HUES64 (cell line): ENCODE results near the gene FZD4.

Source experiments
- H3K27ac ChIP-seq: 2 replicates; pipeline ENCODE4 v1.7.0; 2013; ENCODE audit warnings: low read depth, low read length, inconsistent platforms
- H3K27me3 ChIP-seq: 2 replicates; pipeline ENCODE4 v1.6.1; 2013; ENCODE audit warnings: mild to moderate bottlenecking, low read length; ENCODE audit not compliant: insufficient read depth
- H3K36me3 ChIP-seq: 2 replicates; pipeline ENCODE4 v1.6.1; 2013; ENCODE audit warnings: mild to moderate bottlenecking, low read length; ENCODE audit not compliant: insufficient read depth
- H3K4me1 ChIP-seq: 2 replicates; pipeline ENCODE4 v1.6.1; 2013; ENCODE audit warnings: mild to moderate bottlenecking, low read length, moderate library complexity; ENCODE audit not compliant: insufficient read depth
- H3K4me3 ChIP-seq: 2 replicates; pipeline ENCODE4 v1.5.1; 2013; ENCODE audit warnings: mild to moderate bottlenecking, low read length, moderate library complexity
- H3K9ac ChIP-seq: 2 replicates; pipeline ENCODE4 v1.6.1; 2013; ENCODE audit warnings: mild to moderate bottlenecking, low read depth, low read length
- H3K9me3 ChIP-seq: 2 replicates; pipeline ENCODE4 v1.6.1; 2013; ENCODE audit warnings: low read depth, low read length; ENCODE audit not compliant: insufficient read depth
- WGBS: fragments of 150-250, 120-280 bp; methylation state at CpG from one replicate; pipeline ENCODE4 v1.1.7; 2013; ENCODE audit warnings: missing lambda C conversion rate; 5-methylcytosine and 5-hydroxymethylcytosine counted together

FZD4 gene

GRCh38 chr11:86934926-86935579, 20.1 kb downstream of the FZD4 start:
- Histone ChIP-seq H3K27me3 (no peaks in the 10 kb centered on the region), H3K9me3 (no peaks in the 10 kb centered on the region), H3K4me3 (no peak overlapping the region), H3K4me1 (peaks cover 37% of the 10 kb centered on the region), H3K27ac (no peak overlapping the region), H3K36me3 (no peaks in the 10 kb centered on the region), H3K9ac (no peak overlapping the region)
- WGBS: 72% methylated on average over 1 of the region's 3 CpGs

DNA sequence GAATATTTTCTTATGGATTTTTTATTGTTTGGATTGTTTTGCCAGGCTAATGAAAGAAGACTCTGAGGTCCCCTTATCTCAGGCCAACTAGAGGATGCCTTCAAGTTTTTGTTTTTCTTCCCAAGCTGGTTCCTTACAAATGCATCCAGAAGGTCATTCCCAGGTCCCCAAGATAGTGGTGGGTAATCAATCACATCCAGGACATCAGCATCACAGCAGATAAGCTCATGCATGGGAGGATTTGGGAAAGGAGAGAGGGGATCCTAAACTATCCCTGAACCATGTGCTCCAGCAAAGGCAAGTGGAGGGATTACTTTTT, 20.7 kb downstream of the FZD4 start:
- Histone ChIP-seq H3K27me3 (no peaks in the 10 kb centered on the region), H3K36me3 (no peaks in the 10 kb centered on the region), H3K4me3 (no peak overlapping the region), H3K9me3 (no peaks in the 10 kb centered on the region), H3K4me1 (peaks cover 32% of the 10 kb centered on the region), H3K27ac (no peak overlapping the region), H3K9ac (no peak overlapping the region)

- H3K9me3 ChIP-seq: no peaks in the 10 kb centered on the region
- H3K36me3 ChIP-seq: no peaks in the 10 kb centered on the region
- no peak overlapping the region for H3K9ac ChIP-seq
- WGBS: 93% methylated on average over 3 of the region's 7 CpGs
- peaks cover 30% of the 10 kb centered on the region for H3K4me1 ChIP-seq
- no peaks in the 10 kb centered on the region for H3K27me3 ChIP-seq
- H3K4me3 ChIP-seq: no peak overlapping the region
- H3K27ac ChIP-seq: no peak overlapping the region
Measured at GRCh38 chr11:86933891-86934581, 21.2 kb downstream of the FZD4 start.

- H3K36me3 ChIP-seq: no peaks in the 10 kb centered on the region
- peaks cover 30% of the 10 kb centered on the region for H3K4me1 ChIP-seq
- H3K9me3 ChIP-seq: no peaks in the 10 kb centered on the region
- H3K27me3 ChIP-seq: no peaks in the 10 kb centered on the region
- no peak overlapping the region for H3K9ac ChIP-seq
- 76% methylated on average over 8 of the region's 11 CpGs for WGBS
- H3K27ac ChIP-seq: no peak overlapping the region
- no peak overlapping the region for H3K4me3 ChIP-seq
Measured at GRCh38 chr11:86932924-86933875, 22.0 kb downstream of the FZD4 start.

- Histone ChIP-seq H3K9ac (no peak overlapping the region), H3K4me1 (peaks cover 30% of the 10 kb centered on the region), H3K27ac (no peak overlapping the region), H3K4me3 (no peak overlapping the region), H3K36me3 (no peaks in the 10 kb centered on the region), H3K27me3 (no peaks in the 10 kb centered on the region), H3K9me3 (no peaks in the 10 kb centered on the region)
- WGBS: 81% methylated on average over 1 of the region's 1 CpG
Measured at GRCh38 chr11:86932259-86932585, 23.0 kb downstream of the FZD4 start.

- H3K9me3 ChIP-seq: no peaks in the 10 kb centered on the region
- no peak overlapping the region for H3K9ac ChIP-seq
- no peak overlapping the region for H3K27ac ChIP-seq
- H3K4me3 ChIP-seq: no peak overlapping the region
- H3K4me1 ChIP-seq: peaks cover 30% of the 10 kb centered on the region
- WGBS: 75% methylated on average over 8 of the region's 8 CpGs
- H3K36me3 ChIP-seq: no peaks in the 10 kb centered on the region
- no peaks in the 10 kb centered on the region for H3K27me3 ChIP-seq
Measured at GRCh38 chr11:86931548-86932258, 23.5 kb downstream of the FZD4 start.

GRCh38 chr11:86930957-86931547, 24.1 kb downstream of the FZD4 start:
- Histone ChIP-seq H3K36me3 (no peaks in the 10 kb centered on the region), H3K9ac (no peak overlapping the region), H3K27me3 (no peaks in the 10 kb centered on the region), H3K9me3 (no peaks in the 10 kb centered on the region), H3K27ac (no peak overlapping the region), H3K4me3 (no peak overlapping the region), H3K4me1 (peaks cover 30% of the 10 kb centered on the region)
- WGBS: 88% methylated on average over 1 of the region's 1 CpG

- Histone ChIP-seq H3K27ac (no peak overlapping the region), H3K27me3 (no peaks in the 10 kb centered on the region), H3K4me1 (peaks cover 28% of the 10 kb centered on the region), H3K36me3 (no peaks in the 10 kb centered on the region), H3K4me3 (no peak overlapping the region), H3K9ac (no peak overlapping the region), H3K9me3 (no peaks in the 10 kb centered on the region)
- 92% methylated on average over 3 of the region's 3 CpGs for WGBS
Measured at GRCh38 chr11:86926975-86927374, 28.2 kb downstream of the FZD4 start.

GRCh38 chr11:86923999-86924766, 31.0 kb downstream of the FZD4 start:
- H3K4me1 ChIP-seq: peaks cover 26% of the 10 kb centered on the region
- WGBS: 43% methylated on average over 6 of the region's 6 CpGs
- no peak overlapping the region for H3K4me3 ChIP-seq
- no peaks in the 10 kb centered on the region for H3K9me3 ChIP-seq
- H3K36me3 ChIP-seq: no peaks in the 10 kb centered on the region
- peak overlapping the region; percentile 69 for H3K27ac ChIP-seq
- H3K27me3 ChIP-seq: no peaks in the 10 kb centered on the region
- 0 out of 2 replicates have a peak overlapping the region, but pooled peaks have one; percentile 11 for H3K9ac ChIP-seq

DNA sequence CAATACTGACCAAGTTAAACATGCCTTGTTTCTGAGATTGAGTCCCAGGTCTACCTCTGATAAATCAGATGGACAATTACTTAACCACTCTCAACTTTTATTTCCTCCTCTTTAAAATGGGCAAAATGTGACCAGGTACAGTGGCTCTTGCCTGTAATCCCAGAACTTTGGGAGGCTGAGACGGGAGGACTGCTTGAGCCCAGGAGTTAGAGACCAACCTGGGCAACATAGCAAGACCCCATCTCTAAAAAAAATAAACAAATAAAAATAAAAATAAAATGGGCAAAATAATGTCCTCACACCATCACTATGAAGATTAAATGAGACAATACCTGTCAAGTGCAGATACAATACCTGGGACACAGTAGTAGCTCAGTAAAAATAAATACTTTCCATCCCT, 33.0 kb downstream of the FZD4 start:
- H3K4me1 ChIP-seq: peaks cover 30% of the 10 kb centered on the region

More for the DNA sequence above, 33.0 kb downstream of the FZD4 start:
- Histone ChIP-seq H3K27me3 (no peaks in the 10 kb centered on the region), H3K27ac (no peak overlapping the region), H3K36me3 (no peaks in the 10 kb centered on the region), H3K9ac (no peak overlapping the region), H3K4me3 (no peak overlapping the region), H3K9me3 (no peaks in the 10 kb centered on the region)
- WGBS: 100% methylated on average over 1 of the region's 1 CpG
